ENCODE measurements around the gene PHC2.

The PHC2 gene

DNA sequence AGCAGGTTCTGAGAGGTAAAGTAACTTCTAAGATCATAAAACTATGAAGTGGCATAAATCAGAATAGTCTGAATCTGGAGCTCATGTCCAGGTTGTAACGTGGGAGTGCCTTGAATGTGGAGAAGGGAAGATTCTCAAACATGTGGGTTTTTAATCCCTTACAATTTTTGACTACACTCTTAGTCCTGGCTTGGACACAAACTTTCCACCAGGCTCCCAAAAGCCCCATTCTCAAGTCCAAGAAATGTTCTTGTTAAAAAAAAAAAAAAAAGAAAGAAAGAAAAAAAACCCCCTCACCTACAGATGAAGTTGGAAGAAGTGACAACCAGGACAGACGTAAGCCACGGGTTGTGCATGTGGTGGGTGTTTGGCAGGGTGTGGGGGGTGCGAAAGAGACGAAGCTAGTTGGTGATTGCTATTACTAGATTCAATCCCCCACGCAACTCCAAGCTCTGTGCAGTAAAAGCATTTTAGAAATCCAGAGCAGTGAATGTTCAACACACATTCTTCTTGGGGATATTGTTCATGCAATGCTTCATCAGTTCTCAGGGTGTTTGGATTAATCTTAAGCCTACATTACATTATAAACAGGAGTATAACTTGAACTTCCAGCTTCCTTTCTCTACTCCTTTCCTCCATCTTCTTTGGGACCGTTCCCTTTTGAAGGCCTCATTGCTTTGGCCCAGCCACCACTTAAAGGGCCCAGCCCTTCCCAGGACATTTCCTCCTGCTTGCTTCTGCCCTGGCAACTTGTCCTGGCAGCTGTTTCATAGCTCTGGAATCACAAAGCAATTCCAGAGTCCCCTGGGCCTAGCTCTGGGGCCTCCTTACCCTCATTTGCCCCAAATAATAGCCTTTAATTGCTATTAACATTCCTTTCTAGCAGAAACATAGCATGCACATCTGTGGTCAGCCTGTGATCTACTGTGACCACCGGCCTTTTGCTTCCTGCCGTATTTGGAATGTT lies 41.8 kb downstream of the PHC2 start:
- peak; percentile 92 for DNase-seq (ENCODE audit: low read depth)

- DNase-seq (ENCODE audit: low read depth) = peak; percentile 47
Measured at GRCh38 chr1:33387625-33388024, 43.3 kb downstream of the PHC2 start.

DNA sequence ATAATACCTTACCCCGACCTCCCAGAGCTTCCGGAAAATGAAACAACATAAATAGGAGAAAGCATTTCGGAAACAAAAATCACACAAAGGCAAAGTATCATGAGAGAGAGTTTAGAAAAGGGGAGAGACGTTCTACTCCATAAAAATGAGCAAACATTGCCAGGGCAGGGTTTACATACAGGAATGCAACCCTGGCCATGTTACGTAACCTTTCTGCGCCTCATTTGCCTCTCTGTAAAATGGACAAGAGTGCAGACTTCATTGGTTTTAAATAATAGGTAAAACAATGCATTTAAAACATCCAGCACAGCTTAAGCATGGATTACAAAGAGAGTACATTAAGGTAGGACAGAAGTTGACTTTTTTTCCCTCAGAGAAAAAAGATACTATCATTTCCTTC lies 45.6 kb downstream of the PHC2 start:
- DNase-seq (ENCODE audit: low read depth) = no peak

DNA sequence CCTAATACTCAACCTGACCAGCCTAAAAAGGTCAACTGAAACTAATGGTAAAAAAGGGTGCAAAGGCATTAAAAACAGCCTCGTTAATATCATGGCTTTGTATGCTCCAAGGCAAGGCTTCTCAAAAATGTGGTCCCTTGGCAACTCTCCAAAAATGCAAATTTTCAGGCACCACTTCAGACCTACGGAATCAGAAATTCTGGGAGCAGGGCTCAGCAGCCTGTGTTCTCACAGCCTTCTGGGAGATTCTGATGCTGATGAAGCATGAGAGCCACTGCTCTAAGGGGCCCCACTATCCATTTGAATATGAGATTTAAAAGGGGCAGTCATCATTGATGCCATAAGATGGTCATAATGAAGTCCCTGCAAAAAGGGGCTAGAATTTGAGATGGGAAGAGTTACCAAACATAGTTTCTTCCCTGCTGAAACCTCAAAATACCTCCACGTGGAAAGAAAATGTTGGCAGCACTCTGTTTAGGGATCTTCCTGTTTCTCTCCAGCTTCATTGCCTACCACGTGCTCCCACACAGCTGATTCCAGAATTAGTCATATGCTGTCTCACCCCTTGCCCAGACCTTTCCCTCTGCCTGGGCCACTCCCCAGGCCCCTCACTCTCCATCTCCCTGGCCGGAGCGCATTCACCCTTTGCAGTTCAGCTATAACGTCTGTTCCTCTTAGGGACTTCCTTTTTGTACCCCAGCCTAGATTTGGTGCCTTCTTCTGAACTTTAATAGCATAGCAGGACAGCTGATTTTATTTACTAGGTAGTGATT lies 46.7 kb downstream of the PHC2 start:
- DNase-seq (ENCODE audit: low read depth) = no peak

- DNase-seq (ENCODE audit: low read depth) = no peak
Measured at GRCh38 chr1:33383489-33383888, 47.4 kb downstream of the PHC2 start.

GRCh38 chr1:33382661-33383415 lies 48.1 kb downstream of the PHC2 start:
- DNase-seq (ENCODE audit: low read depth) = no peak

- no peak for DNase-seq (ENCODE audit: low read depth)
Measured at GRCh38 chr1:33381977-33382376, 48.9 kb downstream of the PHC2 start.

DNA sequence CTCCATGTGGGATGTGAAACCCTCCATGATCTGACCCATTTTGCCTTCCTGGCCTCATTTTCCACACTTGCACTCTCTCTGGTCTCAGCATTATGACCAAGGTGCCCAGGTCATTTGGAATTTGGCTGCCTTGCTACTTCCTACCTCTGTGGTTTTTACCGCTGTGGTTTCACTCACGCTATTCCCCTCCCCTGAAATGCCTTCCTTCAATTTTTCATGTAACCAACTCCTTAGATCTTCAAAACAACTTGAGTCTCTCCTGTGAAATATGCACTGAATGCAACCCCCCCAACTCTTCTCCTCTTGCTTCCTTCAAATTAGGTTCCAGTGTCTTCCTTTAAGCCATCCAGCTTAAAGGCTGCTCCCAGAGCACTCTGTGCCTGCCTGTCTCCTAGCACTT lies 50.1 kb downstream of the PHC2 start:
- DNase-seq (ENCODE audit: low read depth) = no peak

DNA sequence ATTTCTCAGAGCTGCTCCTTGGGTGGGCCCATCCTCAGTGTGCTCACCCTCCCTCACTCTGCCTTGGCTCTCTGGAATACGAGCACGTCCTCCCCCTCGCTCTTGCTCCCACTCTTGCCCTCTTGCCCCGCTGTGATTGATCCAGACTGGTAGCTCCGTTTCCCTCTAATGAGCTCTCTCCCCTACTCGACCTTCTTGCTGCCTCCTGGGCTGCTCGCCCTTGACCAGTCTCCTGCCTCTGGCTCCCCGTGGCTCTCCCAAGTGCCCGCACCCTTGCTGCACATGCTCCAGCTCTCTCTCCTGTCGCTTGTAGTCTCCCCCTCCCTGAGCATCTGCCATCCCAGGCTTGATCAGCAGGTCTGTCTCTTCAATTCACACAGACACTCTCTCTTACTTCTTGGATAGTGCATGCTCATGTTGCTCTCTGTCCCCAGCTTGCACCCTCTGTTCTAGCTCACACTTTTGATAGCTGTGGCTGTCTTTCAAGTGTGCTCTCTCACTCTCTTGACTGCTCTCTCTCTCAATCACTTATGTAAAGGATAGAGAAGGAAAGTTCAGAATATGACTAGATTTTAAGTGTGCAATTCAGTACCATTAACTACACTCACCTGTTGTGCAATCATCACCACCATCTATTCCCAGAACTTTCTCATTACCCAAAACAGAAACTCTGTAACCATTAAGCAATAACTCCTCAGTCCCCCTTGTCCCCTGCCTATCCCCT lies 51.1 kb downstream of the PHC2 start:
- DNase-seq (ENCODE audit: low read depth) = peak; percentile 61

DNA sequence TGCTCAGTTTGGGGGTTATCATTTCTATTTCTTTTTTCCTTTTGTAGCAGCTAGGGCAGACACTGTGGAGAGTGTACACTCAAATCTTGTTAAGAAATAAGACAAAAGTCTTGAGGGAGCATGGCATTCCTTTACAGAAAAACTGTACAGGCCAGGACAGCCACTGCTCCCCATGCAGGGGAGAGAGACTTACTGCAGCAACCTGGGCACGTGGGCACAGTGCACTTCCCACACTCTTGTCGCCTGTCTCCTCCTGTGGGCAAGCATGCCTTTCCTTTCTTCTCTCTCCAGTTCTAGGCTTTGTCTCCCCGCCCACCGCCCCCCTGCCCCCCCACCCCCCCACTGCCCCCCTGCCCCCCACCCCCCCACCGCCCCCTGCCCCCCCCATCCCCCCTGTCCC lies 51.9 kb downstream of the PHC2 start:
- no peak for DNase-seq (ENCODE audit: low read depth)

GRCh38 chr1:33378524-33378923 lies 52.4 kb downstream of the PHC2 start:
- no peak for DNase-seq (ENCODE audit: low read depth)

GRCh38 chr1:33377756-33378155 lies 53.1 kb downstream of the PHC2 start:
- DNase-seq (ENCODE audit: low read depth) = no peak

- no peak for DNase-seq (ENCODE audit: low read depth)
Measured at GRCh38 chr1:33377013-33377412, 53.9 kb downstream of the PHC2 start.

DNA sequence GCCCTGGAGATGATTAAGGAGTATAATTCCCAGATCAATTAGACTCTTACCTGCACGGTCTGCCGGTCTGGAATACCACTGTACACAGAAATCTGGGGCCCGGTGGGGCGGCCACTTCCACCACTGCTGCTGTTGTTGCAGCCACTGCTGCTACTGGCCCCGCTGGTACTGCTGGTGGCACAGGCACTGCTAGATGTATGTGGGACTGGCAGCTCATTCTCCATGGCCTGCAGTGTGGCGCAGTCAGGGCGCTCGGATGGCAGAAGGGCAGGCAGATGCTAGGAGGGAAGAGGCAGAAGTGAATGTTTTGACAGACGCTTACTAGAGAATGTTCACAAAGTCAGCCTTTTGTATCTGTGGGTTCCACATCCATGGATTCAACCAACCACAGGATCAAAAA lies 55.6 kb downstream of the PHC2 start:
- no peak for DNase-seq (ENCODE audit: low read depth)

- peak; percentile 47 for DNase-seq (ENCODE audit: low read depth)
Measured at GRCh38 chr1:33374336-33375105, 56.4 kb downstream of the PHC2 start.

DNA sequence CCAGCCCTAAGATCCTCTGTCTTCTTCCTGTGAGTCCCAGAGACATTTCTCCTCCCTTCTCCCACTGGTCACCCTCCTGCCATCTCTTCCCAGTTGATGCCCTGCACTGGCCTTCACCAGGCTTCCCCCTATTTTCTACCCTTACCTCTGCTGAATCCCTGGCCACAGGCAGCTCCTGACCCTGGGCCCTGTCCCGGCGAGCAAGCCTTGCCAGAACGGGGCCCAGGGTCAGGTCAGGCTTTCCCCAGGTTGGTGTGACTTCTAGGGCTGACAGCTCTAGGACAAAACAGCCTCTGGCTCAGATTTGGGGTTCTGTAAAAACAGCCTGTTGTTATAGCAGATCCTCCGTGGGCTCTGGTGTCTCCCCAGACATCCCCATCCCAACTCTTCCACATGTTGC lies 57.3 kb downstream of the PHC2 start:
- DNase-seq (ENCODE audit: low read depth) = no peak

DNA sequence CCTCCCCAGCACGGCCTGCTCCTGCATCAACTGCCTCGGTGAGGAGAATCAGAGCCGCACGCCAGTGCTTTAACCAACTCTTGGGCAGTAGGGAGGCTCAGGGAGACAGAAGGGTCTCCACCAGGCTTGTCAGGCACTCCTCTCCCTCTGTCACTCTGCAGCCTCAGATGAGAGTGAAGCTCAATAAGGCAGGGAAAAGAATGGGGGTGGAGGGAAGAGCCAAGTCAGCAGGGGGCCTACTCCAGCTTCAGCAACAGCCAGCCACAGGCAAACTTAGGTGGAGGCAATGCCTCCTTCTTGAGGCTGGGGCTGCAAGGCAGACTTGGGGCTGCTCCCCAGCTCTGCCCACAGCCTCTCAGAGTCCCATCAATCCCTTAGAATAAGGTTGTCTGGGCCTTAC lies 58.2 kb downstream of the PHC2 start:
- DNase-seq (ENCODE audit: low read depth) = no peak

- no peak for DNase-seq (ENCODE audit: low read depth)
Measured at GRCh38 chr1:33372162-33372561, 58.7 kb downstream of the PHC2 start.

GRCh38 chr1:33371334-33371733 lies 59.6 kb downstream of the PHC2 start:
- DNase-seq (ENCODE audit: low read depth) = no peak

GRCh38 chr1:33370827-33371226 lies 60.1 kb downstream of the PHC2 start:
- no peak for DNase-seq (ENCODE audit: low read depth)

DNA sequence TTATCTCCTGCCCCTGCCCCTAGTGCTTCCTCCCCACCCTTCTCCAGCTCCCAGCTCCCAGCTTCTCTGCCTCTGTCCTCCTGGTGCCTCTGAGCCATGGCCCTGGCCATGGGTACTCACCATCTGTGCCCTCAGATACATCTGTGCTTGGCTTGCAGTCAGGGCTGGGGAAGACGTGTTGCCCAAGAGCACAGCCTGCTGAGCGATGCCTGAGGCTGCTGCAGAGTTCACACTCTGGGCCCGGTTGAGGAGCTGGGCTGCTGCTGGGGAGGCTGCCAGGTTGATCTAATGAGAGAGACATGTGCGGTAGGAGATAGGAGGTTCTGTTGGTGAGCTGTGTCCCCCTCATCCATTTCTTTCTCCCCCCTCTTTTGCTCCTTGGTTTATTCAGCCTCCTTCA lies 60.6 kb downstream of the PHC2 start:
- DNase-seq (ENCODE audit: low read depth) = peak; percentile 83

Data from fibroblast of gingiva (primary cell).